GM19324 (cell line): ENCODE results near the gene GSG1L.

Experiments used
- ATAC-seq: cut with Tn5 transposase; IDR thresholded peaks from one replicate; pipeline ENCODE4 v1.9.1; 2021; ENCODE audit warnings: mild to moderate bottlenecking, moderate library complexity; ENCODE audit not compliant: unreplicated experiment, low FRiP score

Gene GSG1L

DNA sequence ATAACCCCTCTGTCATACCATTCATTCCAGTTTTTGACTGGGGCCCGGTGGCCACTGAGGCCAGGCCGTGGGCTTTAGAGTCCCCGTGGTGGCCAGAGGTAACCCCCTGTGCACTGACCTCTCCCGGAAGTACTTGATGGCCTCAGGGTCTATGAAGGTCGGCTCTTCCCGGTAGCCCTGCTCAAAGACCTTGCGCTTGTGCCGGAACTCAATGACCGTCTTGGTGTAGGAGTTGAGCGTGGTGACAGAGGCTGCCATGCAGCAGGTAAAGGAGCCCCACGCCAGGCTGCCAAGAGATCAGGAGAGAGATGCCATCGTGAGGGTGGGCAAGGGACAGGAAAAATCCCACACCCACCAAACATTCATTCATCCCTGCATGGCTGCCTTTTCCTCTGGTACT lies 234.8 kb downstream of the GSG1L start:
- no peak for ATAC-seq

DNA sequence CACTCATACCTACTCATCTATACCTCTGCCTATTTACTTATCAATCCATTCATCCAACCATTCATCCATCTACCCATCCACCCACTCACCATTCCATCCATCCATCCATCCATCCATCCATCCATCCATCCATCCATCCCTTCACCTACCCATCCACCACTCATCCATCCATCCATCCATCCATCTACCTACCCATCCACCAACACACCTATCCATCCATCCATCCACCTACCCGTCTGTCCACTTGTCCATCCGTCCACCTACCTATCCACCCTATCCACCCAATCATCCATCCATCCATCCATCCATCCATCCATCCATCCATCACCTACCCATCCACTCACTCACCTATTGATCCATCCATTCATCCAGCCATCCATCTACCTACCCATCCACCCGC lies 235.7 kb downstream of the GSG1L start:
- no peak for ATAC-seq

DNA sequence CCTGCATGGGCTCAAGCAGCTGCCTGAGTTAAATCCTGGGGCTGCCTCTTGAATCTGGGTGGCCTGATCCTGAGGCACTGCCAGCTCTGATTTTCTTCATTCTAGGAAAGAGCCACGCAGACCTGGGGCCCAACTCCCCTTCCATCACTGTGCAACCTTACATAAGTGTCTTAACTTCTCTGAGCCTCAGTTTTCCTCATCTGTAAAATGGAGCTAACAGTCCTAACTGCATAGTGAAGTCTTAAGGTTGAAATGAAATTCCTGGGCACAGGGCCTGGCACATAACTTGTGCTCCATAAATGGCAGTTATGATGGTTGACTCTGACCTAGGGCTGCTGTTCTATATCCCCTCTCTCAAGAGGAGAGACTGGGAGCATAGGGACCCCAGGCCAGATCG lies 236.6 kb downstream of the GSG1L start:
- no peak for ATAC-seq

DNA sequence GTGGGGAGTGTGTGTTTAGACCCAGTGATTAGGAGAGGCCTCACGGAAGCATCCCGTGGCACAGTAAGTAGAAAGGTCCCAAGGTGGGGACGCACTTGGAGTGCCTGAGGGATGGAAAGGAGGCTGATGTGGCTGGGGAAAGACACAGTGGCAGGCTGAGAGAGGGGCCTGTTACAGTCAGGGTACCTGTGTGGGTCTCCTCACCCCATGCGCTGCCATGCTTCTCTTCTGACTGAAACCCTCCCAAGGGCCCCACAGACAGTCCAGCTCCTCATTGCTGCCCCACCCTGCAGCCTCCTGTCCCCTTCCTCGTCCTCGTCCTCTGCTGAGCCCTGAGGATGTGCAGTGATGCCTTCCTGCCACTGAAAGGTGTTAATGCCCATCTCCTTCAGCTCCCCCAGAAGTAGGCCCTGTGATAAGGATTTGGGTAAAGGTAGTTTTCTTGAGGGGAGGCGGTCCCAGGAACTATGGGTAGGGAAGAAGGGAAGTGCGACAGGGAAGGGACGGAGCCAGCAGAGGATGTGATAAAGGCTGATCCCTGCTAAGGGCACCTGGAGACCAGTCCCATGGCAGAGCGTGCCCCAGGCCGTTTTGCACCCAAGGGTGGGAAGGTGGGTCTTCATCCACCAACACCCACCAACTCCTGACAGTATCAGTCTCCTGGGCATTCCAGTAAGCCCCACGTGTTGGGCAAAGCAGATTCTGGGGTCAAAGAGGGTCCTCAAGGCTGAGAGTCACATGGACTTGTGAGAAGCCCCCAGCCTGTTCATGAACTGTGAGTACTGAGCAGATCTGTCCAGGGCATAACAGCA lies 237.2 kb downstream of the GSG1L start:
- no peak for ATAC-seq

DNA sequence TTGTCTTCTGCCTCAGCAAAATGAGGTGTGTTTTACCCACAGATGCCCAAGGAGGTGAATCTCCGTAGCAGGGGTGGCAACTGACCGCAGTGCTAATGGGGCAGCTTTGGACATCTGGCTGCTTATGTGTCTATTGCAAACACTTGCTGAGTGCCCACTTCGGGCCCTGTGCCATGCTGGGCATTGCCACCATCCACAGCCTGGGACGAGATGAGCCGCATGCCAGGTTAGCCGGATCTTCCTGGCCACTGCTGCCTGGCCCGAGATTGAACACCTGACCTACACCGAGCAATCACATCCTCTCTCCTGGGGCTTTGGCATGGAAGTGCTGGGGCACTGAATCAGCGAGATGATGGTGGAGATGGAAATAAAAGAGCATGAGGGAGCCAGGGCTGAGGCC lies 238.7 kb downstream of the GSG1L start:
- no peak for ATAC-seq

DNA sequence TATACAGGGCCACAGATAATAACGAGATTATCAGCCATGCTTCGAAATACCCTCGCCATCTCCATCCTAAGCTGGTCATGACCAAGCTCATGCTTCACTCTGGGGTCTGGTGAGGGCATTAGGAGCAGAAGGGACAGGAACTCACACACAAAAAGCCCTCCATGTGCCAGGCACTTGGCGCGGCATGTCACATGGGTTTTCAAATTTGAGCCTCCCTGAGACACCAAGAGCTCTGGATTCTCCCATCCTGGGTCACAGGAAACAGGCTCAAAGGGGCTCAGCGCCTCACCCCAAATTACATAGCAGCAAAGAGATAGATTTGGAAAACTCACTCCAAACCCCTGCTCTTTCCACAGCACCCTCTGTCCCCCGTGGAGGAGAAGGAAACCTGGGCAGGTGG lies 239.5 kb downstream of the GSG1L start:
- no peak for ATAC-seq

DNA sequence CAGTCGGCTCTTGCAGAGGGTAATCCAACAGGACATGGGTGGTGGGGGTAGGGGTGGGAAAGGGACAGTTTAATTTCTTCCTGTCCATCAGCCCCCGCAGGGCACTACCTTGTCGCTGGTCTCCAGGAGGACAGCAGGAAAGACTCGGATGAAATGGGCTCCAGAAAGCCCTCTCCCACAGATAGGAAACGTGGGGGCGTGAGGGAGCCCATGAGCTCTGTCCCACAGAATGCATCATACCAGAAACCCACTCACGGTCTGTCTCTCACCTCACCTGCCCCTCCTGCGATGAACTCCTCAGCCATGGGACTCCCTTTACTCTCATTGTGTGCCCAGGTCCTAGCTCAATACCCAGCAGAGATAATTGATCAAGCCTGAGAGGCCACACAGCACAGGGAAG lies 240.1 kb downstream of the GSG1L start:
- no peak for ATAC-seq

DNA sequence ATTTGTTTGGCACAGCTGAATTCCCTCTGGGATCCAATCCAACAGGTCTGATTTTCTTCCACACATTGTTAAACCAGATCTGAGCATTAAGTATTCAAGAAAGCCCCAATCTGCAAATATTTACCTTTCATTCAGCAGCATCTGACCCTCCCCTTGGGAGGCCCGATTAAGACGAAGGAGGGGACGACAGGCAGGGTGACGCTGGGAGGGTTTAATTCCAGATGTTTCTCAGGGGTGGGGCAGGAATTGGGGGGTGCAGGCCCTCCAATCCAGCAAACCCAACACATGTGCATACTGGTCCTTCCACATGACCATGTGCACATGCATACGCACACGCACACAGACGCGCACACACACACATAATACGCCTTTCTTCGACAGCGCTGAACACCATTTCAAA lies 240.5 kb downstream of the GSG1L start:
- no peak for ATAC-seq

DNA sequence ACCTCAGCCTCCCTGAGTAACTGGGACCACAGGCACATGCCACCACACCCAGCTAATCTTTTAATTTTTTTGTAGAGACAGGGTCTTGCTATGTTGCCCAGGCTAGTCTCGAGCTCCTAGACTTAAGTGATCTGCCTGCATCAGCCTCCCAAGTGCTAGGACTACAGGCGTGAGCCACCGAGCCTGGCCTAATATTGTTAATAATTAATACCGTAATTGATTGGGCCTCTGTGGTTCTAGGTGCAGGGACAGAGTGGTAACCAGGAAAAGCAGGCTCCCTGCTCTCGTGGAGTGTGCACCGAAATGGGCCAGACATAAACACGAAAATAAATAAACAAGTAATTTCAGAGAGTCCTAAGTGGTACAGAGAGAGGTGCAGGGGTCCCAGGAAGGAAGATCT lies 241.0 kb downstream of the GSG1L start:
- no peak for ATAC-seq

DNA sequence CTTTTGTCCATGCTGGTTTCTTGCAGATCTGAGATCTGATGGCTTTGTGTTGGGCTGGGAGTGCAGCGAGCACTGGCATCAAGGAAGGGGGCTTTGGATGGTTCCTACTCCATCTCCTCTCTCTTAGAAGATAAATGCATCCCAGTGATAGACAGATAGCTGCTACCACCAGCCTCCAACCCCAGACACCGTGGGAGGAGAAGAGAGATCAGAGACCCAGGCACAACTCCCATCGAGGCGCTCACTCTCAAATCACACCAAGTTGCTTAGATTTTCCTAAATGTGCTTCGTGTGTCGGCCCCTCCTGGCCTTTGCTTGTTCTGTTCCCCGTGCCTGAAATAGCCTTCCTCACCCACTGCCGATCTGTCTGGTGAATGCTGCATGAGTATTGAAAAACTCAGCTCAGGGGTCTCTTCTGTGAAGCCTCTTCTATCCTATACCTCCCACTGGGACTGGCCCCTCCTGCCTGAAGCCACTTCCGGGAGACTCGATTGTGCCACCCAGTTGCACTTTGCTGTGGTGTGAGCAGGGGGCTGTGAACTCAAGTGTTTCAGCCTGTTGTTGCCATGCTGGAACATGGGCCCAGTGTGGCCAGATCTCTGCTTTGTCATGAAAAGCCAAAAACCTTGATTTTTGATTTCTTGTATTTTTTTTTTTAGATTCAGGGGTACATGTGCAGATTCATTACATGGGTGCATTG lies 242.7 kb downstream of the GSG1L start:
- ATAC-seq = no peak

DNA sequence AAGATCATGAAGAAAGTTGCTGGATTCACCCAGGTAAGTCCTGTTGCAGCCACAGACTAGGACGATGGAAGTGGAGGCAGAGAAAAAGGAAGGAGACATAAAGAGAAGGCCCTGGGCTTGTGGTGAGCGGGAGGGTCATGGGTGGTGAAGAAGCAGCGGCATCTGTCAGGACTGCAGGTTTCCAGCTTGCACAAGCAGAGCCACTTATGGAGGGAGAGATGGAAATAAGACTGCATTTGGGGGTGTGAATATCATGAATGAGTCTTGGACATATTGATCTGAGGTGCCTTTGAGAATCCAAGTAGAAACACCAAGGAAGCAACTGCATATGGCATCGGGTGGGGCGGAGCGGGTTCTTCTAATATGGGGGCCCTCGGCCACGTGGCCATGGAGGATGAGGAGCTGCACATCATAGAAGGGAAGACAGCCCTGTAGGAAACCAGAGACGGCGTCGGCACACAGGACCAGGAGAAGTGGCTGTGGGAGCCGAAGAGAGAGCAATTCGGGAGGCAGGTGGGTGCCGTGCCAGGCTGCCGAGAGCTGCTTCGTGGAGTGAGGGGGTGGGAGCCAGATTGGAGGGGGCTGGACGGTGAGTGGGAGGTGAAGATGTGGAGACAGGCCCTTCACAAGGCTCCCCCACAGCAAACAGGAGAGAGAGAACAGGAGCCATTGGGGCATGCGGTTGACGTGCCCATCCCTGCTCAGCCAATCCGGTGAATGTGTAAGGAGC lies 243.5 kb downstream of the GSG1L start:
- no peak for ATAC-seq

DNA sequence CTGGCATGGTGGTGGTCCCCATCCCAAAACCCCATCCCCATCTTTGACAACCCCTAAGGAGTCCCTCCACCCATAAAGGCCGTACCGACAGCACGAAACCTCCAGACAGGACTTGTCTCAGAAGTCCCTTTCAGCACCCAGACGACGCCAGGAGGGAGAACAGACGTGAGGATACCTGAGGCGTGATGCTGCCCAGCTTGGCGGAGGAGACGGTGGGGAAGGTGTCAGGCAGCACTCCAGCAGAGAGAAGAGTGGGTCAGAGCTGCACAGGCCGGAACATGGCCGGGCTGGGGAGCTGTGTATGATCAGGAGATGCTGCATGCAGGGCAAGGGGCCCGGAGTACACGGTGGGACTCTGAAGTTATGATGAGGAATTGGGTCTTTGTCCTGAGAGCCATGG lies 244.2 kb downstream of the GSG1L start:
- ATAC-seq = no peak

DNA sequence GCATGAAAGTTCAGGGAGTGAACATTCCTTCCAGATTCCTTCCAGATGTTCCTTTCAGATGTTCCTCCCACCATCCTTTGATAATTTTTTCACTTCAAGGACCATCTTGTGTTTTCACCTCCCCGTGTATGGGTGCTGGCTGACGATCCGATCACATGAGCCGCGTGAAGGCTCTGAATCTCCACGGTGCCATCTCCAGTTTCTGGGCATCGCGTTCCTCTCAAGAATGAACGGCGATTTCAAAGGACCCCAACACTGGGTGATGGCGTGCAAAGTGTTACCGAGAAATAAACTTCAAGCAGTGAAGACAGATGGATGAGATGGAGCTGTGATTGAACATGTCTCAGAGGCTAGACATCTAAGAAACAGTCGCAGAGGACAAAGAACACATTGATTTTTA lies 245.3 kb downstream of the GSG1L start:
- no peak for ATAC-seq

DNA sequence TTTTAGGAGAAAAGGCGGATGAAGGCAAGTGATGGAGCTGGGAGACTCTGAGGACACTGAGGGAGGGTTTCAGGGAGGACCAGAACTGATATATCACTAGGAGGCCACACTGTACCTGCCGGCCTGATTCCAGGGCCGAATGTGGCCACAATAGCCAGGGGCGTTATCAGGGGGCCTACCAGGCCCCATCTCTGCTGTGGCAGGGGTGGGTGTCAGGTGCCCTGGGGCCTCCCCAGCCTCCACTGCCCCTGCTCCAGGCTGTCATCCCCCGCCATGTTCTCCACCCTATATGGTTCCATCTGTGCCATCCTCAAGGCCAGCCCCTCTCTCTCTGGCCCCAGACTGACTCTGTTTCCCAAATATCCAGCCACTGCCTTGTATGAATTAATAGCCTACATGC lies 246.5 kb downstream of the GSG1L start:
- ATAC-seq = no peak

DNA sequence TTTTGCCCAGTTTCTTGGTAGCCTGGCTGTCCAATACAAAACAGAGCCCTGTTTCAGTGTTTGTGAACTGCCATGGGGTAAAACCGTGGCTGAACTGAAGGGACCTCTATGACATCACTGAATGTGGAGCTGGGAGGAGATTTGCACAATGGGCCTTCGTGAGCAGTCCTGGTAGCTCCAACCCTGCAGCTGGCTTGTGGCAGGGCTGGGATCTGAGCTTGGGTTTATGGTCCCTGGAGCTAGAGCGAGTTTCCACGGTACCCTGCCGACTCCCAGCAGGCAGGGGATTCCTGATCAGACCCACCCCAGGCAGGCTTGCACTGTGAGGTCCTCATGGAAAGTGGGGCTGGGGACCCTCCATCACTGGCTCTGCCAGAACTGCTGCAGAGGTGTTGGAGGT lies 247.0 kb downstream of the GSG1L start:
- ATAC-seq = no peak

DNA sequence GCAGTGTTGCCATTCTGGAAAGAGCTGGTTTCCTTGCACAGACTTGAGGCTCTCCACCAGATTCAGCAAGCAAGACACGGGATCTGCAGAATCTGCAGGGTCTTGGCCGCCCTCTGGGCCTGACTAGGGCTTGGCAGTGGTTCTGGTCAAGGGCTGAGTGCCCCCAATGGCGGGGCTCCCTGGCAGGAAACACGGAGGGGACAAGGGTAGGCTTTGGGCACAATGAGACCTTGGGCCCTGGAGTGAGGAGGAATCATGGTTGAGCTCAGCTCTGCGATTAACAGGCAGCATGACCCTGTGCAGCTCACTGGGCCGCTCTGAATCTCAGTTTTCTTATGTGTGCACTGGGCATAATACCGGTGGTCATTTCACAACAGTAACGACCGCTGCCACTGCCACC lies 249.9 kb downstream of the GSG1L start:
- no peak for ATAC-seq

DNA sequence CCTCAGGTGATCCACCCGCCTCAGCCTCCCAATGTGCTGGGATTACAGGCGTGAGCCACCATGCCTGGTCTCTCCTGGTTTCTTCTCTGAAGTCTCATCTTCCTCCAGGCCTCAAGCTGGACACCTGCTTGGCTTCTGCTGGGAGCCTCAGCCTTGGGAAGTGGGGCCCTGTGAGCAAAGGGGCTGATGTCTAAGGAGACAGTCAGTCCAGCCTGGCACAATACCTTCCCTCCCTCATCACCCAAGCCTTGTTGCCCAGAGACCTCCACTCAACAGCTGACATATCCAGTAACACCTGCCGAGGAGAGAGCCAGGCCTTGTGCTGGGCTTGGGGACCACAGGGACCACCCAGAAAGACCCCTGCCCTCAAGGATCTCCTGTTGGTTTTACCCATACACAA lies 251.6 kb downstream of the GSG1L start:
- no peak for ATAC-seq

DNA sequence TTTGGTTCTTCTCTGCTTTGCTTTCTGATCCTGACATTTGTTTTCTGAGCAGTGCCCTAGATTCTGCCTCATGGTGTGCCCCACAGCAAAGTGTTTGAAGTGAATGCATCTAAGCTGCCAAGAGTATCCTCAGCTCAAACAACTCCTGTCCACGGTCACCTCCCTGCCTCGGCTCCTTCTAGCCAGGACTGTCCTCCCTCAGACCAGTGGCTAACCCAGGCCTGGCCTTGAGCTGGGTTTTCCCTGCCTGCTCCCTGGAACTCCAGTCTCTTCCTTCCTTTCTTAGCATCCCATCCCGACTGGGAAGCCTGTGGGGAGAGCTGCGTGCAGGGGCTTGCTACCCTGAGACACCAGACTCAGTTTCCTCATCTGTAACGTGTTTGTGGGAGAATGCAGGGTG lies 256.5 kb downstream of the GSG1L start:
- no peak for ATAC-seq

DNA sequence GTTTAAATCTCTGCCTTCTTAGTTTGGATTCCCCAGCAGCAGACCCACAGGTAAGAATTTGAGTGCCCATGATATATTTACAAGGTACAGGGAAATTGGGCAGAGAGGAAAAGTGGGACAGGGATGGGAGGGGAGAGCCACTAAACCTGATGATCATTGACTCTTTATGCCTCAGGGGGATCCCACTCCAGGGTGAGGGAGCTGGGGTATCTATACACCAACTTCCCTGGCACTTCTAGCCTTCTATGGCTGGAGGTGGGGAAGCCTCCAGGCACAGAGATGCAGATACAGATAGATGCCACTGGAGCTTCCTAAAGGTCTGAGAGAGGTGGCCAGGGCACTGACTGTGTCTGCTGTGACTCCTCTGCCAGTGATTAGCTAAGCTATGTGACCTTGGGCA lies 257.1 kb downstream of the GSG1L start:
- ATAC-seq = no peak

DNA sequence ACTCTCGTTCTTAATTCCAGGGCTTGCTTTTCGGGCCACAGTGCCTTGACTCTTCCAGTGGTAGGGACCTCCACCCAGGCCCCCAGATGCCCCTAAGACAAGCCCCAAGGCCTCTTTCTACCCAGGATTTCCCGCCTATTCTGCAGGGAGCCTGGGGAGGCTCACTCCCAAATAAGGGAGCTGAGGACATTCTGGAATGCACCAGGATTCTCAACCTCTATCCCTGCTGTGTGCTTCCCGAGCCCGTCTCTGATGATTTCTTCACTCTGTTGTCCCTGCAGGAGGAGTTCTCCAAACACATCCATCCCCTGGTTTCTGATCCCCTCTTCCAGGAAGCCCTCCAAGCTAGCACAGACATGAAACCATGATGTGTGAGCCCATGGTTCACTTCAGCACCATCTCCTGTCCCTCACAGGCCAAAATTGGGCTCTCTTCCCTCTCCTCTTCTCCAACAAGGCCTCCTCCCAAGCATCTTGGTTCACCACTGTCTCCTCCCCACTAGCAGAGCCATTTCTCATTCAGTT lies 257.6 kb downstream of the GSG1L start:
- no peak for ATAC-seq

DNA sequence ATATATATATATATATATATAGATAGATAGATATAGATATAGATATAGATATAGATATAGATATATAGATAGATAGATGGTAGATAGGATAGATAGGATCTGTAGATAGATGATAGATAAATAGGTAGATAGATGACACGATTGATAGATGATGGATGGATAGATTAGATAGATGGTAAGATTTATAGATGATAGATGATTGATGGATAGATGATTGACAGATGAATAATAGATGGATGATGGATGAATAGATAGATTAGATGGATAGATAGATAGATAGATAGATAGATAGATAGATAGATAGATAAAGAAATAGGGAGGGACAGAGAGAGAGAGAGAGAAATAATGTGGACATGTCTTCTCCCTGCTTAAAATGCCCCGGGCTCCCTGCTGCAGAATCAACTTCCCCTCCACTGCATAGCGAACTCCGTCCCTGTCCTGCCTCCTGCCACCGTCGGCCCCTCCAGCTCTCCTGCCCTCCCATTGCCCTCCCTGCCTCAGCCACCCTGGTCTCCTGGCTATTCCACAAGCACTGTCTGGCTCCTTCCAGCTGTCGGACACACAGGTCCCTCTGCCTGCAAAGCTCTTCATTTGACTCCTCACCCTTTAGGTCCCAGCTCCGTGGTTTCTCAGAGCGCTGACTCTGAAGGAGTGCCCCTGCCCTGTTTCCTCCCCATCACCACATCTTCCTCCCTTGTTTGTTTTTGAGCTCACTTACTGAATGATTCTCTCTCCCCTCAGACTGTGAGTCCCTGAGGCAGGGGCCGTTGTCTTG lies 259.6 kb downstream of the GSG1L start:
- ATAC-seq = no peak
